Measurements from ENCODE around the gene SLC10A4.

SLC10A4 gene

GRCh38 chr4:48498895-48499294 lies 15.8 kb downstream of the SLC10A4 start:
- H3K27me3 Mint-ChIP-seq = no peaks in the 10 kb centered on the region
- DNase-seq (no peak), ATAC-seq (replicated peaks) (no peak)
- H3K36me3 Mint-ChIP-seq = peaks cover 14 to 35% of the 10 kb centered on the region in 2 donors
- no peaks in the 10 kb centered on the region for H3K4me1 Mint-ChIP-seq
- no peak overlapping the region for H3K4me3 Mint-ChIP-seq
- no peaks in the 10 kb centered on the region for H3K9me3 Mint-ChIP-seq
- no peak overlapping the region for H3K27ac Mint-ChIP-seq

- Mint-ChIP-seq H3K9me3 (no peaks in the 10 kb centered on the region), H3K4me3 (no peak overlapping the region), H3K27me3 (no peaks in the 10 kb centered on the region), H3K36me3 (peaks cover 14 to 35% of the 10 kb centered on the region in 2 donors), H3K4me1 (no peaks in the 10 kb centered on the region), H3K27ac (no peak overlapping the region)
- ATAC-seq (replicated peaks) = peak in 1 of 2 donors; percentile 41
- DNase-seq = no peak
These were observed 16.5 kb downstream of the SLC10A4 start for GRCh38 chr4:48499551-48500066.

- H3K4me1 Mint-ChIP-seq = no peaks in the 10 kb centered on the region
- peaks cover 20 to 30% of the 10 kb centered on the region in 2 donors for H3K36me3 Mint-ChIP-seq
- no peak overlapping the region for H3K27ac Mint-ChIP-seq
- H3K4me3 Mint-ChIP-seq = no peak overlapping the region
- ATAC-seq (replicated peaks) = no peak
- no peaks in the 10 kb centered on the region for H3K27me3 Mint-ChIP-seq
- H3K9me3 Mint-ChIP-seq = no peaks in the 10 kb centered on the region
- DNase-seq = no peak
These were observed 20.3 kb downstream of the SLC10A4 start for GRCh38 chr4:48503233-48504025.

- DNase-seq (no peak), ATAC-seq (replicated peaks) (no peak)
- no peaks in the 10 kb centered on the region for H3K4me1 Mint-ChIP-seq
- H3K27ac Mint-ChIP-seq = no peak overlapping the region
- no peaks in the 10 kb centered on the region for H3K27me3 Mint-ChIP-seq
- no peak overlapping the region for H3K4me3 Mint-ChIP-seq
- peaks cover 21 to 30% of the 10 kb centered on the region in 2 donors for H3K36me3 Mint-ChIP-seq
- H3K9me3 Mint-ChIP-seq = no peaks in the 10 kb centered on the region
These were observed 20.8 kb downstream of the SLC10A4 start for GRCh38 chr4:48504026-48504330.

- DNase-seq = no peak
- H3K36me3 Mint-ChIP-seq = peaks cover 19 to 29% of the 10 kb centered on the region in 2 donors
- no peaks in the 10 kb centered on the region for H3K9me3 Mint-ChIP-seq
- no peaks in the 10 kb centered on the region for H3K27me3 Mint-ChIP-seq
- H3K4me1 Mint-ChIP-seq = no peaks in the 10 kb centered on the region
- H3K27ac Mint-ChIP-seq = no peak overlapping the region
- no peak overlapping the region for H3K4me3 Mint-ChIP-seq
- ATAC-seq (replicated peaks) = no peak
These were observed 21.2 kb downstream of the SLC10A4 start for GRCh38 chr4:48504352-48504751.

GRCh38 chr4:48506716-48507115 lies 23.6 kb downstream of the SLC10A4 start:
- Mint-ChIP-seq H3K9me3 (no peaks in the 10 kb centered on the region), H3K4me3 (no peak overlapping the region), H3K4me1 (no peaks in the 10 kb centered on the region), H3K36me3 (peaks cover 15 to 24% of the 10 kb centered on the region in 2 donors), H3K27ac (no peak overlapping the region), H3K27me3 (no peaks in the 10 kb centered on the region)
- DNase-seq = no peak
- ATAC-seq (replicated peaks) = no peak

- DNase-seq = no peak
- H3K27me3 Mint-ChIP-seq = no peaks in the 10 kb centered on the region
- no peak overlapping the region for H3K27ac Mint-ChIP-seq
- H3K4me3 Mint-ChIP-seq = no peak overlapping the region
- no peak for ATAC-seq (replicated peaks)
- peaks cover 19 to 36% of the 10 kb centered on the region in 2 donors for H3K36me3 Mint-ChIP-seq
- H3K4me1 Mint-ChIP-seq = no peaks in the 10 kb centered on the region
- H3K9me3 Mint-ChIP-seq = no peaks in the 10 kb centered on the region
These were observed 26.4 kb downstream of the SLC10A4 start for GRCh38 chr4:48509543-48509942.

GRCh38 chr4:48518143-48518542 lies 35.0 kb downstream of the SLC10A4 start:
- Mint-ChIP-seq H3K4me3 (no peak overlapping the region), H3K9me3 (no peaks in the 10 kb centered on the region), H3K4me1 (no peaks in the 10 kb centered on the region), H3K27ac (no peak overlapping the region), H3K36me3 (peaks cover 38 to 55% of the 10 kb centered on the region in 2 donors), H3K27me3 (no peaks in the 10 kb centered on the region)
- DNase-seq (no peak), ATAC-seq (replicated peaks) (no peak)

- no peaks in the 10 kb centered on the region for H3K27me3 Mint-ChIP-seq
- H3K9me3 Mint-ChIP-seq = no peaks in the 10 kb centered on the region
- no peak overlapping the region for H3K4me3 Mint-ChIP-seq
- peaks cover 0 to 2% of the 10 kb centered on the region in 2 donors for H3K4me1 Mint-ChIP-seq
- ATAC-seq (replicated peaks) = no peak
- H3K27ac Mint-ChIP-seq = no peak overlapping the region
- no peak for DNase-seq
- peaks cover 35 to 53% of the 10 kb centered on the region in 2 donors for H3K36me3 Mint-ChIP-seq
These were observed 43.3 kb downstream of the SLC10A4 start for GRCh38 chr4:48526406-48526805.

- Mint-ChIP-seq H3K9me3 (no peaks in the 10 kb centered on the region), H3K4me3 (no peak overlapping the region), H3K4me1 (no peaks in the 10 kb centered on the region), H3K27ac (no peak overlapping the region), H3K36me3 (peaks cover 23 to 31% of the 10 kb centered on the region in 2 donors), H3K27me3 (no peaks in the 10 kb centered on the region)
- ATAC-seq (replicated peaks) (no peak), DNase-seq (no peak)
These were observed 55.2 kb downstream of the SLC10A4 start for GRCh38 chr4:48538358-48538757.

All from stimulated activated naive B cell treated with anti-CD40 and anti-IgM and Interleukin-4, amounts not matched to agents 10 μg/mL and 1 μg/mL and 100 μg/mL, for 72 hours (primary cell).